NCI-H226 (cell line): ENCODE data around the gene DLL4.
A peak's percentile ranks its signal among the peaks of the same experiment; 100 is the strongest.

Experiments used
- DNase-seq: peaks from one replicate; pipeline ENCODE4 v3.0.0-alpha.2; 2015

Gene DLL4

GRCh38 chr15:40927873-40928806 is 1.0 kb upstream of the DLL4 start:
- DNase-seq, result no peak

GRCh38 chr15:40929660-40930429 is 705 bp downstream of the DLL4 start:
- peak; percentile 32 for DNase-seq

- no peak for DNase-seq
Observed at GRCh38 chr15:40930430-40931299, 1.5 kb downstream of the DLL4 start.

- no peak for DNase-seq
Observed at GRCh38 chr15:40931300-40932142, 2.4 kb downstream of the DLL4 start.

- no peak for DNase-seq
Observed at GRCh38 chr15:40932156-40932555, 3.0 kb downstream of the DLL4 start.

GRCh38 chr15:40932649-40933516 is 3.7 kb downstream of the DLL4 start:
- DNase-seq, result no peak

GRCh38 chr15:40933517-40933902 is 4.4 kb downstream of the DLL4 start:
- no peak for DNase-seq

GRCh38 chr15:40934457-40934856 is 5.3 kb downstream of the DLL4 start:
- DNase-seq, result no peak

GRCh38 chr15:40936234-40936708 is 7.1 kb downstream of the DLL4 start:
- DNase-seq, result no peak

GRCh38 chr15:40936709-40937666 is 7.8 kb downstream of the DLL4 start:
- peak; percentile 47 for DNase-seq

GRCh38 chr15:40937762-40938535 is 8.8 kb downstream of the DLL4 start:
- DNase-seq, result peak; percentile 32

GRCh38 chr15:40938536-40938870 is 9.4 kb downstream of the DLL4 start:
- DNase-seq, result no peak

GRCh38 chr15:40940296-40940801 is 11.2 kb downstream of the DLL4 start:
- no peak for DNase-seq

GRCh38 chr15:40941068-40941527 is 12.0 kb downstream of the DLL4 start:
- no peak for DNase-seq

GRCh38 chr15:40941528-40942336 is 12.6 kb downstream of the DLL4 start:
- DNase-seq, result peak; percentile 66

- DNase-seq, result no peak
Observed at GRCh38 chr15:40942337-40942854, 13.3 kb downstream of the DLL4 start.

- DNase-seq, result no peak
Observed at GRCh38 chr15:40942878-40943277, 13.7 kb downstream of the DLL4 start.
